Choroid plexus epithelial cell (primary cell): Measurements from ENCODE around the gene NSFL1C.
A peak's percentile ranks its signal among the peaks of the same experiment; 100 is the strongest.

Experiments used
- DNase-seq: peaks from one replicate; pipeline ENCODE4 v3.0.0-alpha.2; 2010; ENCODE audit warnings: low read depth
- H3K4me3 ChIP-seq: 2 replicates; pipeline ENCODE4 v1.5.1; 2011; ENCODE audit warnings: low read depth, mild to moderate bottlenecking, control low read depth, low read length, moderate library complexity
- CTCF ChIP-seq: conservative IDR thresholded peaks from 2 replicates; pipeline ENCODE4 v1.5.1; 2011; ENCODE audit warnings: low read depth, mild to moderate bottlenecking, control low read depth, inconsistent platforms, low read length, moderate library complexity

Gene NSFL1C

GRCh38 chr20:1392693-1393506 is 73.7 kb downstream of the NSFL1C start, which contains the start of gene FKBP1A:
TSS of gene FKBP1A (minus strand) at chr20:1393054. CDS start at chr20:1392998, 56 bp downstream.
- no peak for TF ChIP-seq CTCF
- H3K4me3 ChIP-seq = peak within 1 kb of the TSS; percentile 75
- peak; percentile 89 for DNase-seq

- H3K4me3 ChIP-seq = peak overlapping the region; percentile 75
- DNase-seq = no peak
- no peak for TF ChIP-seq CTCF
These were observed 74.3 kb downstream of the NSFL1C start for GRCh38 chr20:1392443-1392692.
